Stimulated activated CD4-positive, alpha-beta T cell treated with anti-CD3 and anti-CD28 coated beads, Interleukin-15, amount 100 ng/mL, for 48 hours (primary cell): Measurements from ENCODE around the gene RGS3.
A peak's percentile ranks its signal among the peaks of the same experiment; 100 is the strongest.

Experiments used
- DNase-seq, 2 donors: peaks; one replicate each; pipeline ENCODE4 v3.0.0-alpha.2; 2020; ENCODE audit warnings: low read depth in 2 of 2

The RGS3 gene

GRCh38 chr9:113618836-113619490, 155.4 kb downstream of the RGS3 start:
- DNase-seq: no peak

DNA sequence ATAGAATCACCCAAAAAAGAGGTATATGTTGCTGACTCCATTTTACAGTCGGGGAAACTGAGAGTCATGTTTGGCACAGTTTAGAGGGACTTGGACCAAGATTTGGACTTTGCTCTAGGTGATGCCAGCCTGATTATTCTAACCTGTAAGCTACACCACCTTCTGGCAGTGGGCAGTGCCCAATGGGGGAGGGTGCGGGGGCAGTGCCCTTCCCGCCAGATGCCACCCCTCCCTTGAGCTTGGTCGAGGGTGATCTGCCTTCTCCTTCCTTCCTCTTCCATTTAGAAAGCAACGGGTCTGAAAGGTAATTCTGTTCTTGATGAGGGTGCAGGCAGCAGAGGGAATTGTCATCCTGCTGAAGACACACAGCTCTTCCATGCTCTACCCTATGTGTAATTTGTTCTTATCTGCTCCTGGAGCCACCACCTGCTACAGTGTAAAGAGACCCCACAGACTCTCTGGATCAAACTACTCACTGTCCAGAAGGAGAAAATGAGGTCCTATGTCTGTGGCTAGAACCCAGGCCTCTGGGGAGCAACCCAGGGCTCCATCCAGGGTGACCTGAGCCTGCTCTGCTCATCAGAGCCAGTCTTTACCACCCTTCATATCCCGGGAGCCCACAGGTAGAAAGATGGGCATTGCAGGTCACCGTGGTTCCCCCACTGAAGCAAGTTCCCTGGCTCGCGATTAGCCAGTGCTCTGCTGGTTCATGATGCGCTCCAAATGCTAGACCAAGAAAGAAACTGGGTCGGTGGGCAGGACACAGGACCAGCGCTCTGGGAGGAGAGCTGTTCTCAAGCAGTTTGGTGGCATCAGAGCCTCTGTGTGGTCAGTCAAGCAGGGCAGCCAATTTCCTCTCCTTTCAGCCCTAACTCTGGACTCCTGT, 156.2 kb downstream of the RGS3 start:
- no peak for DNase-seq

DNA sequence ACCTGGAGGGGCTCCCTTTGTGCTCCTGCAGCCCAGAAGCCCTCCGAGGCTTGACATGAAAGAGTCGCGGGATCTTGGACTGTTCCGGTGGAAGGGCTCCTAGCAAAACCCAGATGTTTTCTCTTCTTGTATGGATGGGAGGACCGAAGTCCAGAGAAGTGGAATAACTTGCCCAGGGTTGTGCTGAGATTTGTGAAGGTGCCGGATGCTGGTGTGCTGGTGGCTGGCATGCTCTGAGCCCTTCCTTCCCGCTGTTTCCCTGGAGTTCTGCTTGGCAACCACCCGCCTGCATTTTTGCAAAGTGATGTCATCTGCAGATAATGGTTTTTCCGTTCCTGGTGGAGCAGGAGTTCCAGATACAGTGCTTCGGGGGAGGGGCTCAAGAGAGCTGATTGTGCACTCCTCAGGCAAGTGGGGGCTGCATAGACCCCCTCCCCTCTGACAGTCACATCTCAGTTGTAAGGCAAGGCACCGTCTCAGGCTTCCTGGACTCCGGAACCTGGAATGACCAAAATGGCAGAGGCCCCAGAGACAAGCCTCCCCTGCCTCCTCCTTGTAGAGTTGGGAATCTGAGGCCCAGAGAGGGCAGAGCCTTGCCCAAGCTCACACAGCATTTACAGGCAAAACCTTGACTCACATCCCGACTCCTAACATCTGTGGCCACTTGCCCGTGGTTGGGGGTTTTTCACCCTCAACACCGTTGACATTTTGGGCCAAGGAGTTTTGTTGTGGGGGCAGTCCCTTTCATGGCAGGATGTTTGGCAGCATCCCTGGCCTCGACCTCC, 157.0 kb downstream of the RGS3 start:
- DNase-seq: peak; percentile 26 to 30

DNA sequence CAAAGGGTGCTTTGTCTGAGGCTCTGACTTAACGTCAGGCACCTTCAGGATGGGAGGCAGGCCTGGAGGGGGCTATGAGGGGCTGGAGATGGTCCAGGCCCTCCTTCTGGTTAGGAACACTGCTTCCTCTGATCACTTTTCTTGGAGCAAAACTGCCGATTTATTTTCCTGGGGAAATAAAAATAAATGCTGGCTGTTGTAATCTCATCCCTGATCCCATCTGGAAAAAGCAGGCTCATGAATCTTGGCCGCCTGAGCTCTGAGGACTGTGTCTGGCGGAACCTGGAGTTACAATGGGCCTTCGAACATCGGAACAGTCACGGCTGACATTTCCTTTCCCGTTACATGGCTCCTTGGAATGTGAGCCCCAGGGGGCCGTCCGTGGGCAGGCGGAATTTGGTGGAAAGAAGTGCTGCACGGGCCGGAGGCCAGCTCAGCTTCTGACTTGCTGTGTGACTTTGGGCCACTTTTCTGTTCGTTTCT, 157.8 kb downstream of the RGS3 start:
- DNase-seq: no peak

- DNase-seq: no peak
These were observed 158.5 kb downstream of the RGS3 start for GRCh38 chr9:113621980-113622379.

DNA sequence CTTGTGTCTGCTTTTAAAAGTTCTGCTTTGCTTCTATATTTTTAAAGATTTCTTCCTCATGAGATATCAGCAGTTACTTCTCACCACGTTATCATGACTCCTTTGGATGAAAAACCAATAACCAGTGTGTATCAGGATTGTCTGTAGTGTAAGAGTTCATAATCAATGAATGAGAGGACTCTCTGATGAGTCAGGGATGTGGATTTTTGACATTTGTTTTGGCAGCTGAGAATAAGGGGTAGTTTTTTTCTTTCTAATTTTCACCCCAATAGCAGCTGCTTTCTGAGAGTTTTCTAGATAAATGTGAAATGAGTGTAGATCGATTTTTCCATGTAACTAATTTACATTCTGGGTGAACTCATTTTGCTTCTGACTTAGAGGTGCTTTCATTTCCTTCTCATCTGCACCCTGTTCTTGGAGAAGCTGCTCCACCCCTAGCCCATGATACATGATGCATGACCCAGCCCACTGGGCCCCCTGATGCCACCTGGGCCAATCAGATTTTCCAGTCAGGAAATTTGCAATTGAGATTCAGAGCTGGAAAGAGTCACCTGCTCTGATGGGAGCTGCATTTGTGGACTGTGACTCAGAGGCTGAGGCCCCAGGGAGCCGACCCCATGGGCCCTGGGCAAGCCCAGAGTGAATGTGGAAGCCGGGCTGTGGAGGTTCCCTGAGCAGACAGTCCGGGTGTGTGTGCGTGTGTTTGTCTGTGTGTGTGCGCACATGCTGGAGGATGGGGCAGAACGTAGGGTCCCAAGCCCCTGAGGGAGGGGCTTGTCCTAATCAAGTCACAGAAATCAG, 159.3 kb downstream of the RGS3 start:
- DNase-seq: peak; percentile 75 to 87

DNA sequence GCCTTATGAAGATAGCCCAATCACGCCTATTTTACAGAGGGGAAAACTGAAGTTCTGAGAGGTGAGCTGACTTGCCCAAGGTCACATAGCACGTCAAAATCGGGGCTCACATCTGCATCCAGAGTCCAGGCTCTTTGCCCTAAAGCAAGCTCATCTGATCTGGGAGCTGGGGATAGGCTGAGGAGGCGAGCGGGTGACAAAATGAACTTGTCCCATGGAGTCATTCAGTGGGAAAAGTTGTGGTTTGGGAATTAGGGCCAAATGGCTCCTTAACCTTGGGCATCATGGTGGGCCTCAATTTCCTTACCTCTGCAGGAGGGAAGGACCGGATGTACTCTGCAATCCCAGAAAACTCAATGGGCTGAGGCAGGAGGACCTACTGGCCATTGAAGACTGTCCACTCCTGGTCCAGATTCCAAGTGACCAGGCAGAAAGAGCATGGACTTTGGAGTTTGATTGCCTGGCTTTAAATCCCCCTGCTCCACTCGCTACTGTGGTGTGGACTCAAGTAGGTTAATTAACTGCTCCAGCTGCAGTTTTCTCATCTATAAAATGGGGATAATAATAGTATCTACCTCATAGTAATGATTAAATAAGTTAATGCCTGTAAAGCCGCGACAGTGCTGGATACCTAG, 160.4 kb downstream of the RGS3 start:
- no peak for DNase-seq

- DNase-seq: no peak
These were observed 161.2 kb downstream of the RGS3 start for GRCh38 chr9:113624721-113625120.

DNA sequence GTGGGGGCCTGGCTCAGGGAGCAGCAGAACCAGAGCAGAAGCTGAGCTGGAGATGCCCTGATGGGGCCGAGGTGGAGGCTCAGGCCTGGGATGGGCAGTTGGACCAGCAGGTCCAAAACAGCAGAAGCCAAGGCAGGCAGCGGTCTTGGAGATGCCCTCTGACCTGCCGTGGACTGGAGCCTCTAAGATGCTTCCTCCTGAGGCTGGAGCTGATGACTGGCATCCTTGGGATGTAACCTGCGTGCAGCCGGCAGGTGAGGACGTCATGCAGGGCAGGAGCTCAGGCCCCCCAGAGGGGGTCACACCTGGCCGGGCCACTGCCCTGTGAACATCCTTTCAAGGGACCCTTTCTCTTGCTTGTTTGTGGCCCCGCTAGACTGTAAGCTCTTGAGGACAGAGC, 162.0 kb downstream of the RGS3 start:
- DNase-seq: no peak

- DNase-seq: no peak
These were observed 163.4 kb downstream of the RGS3 start for GRCh38 chr9:113626735-113627495.

GRCh38 chr9:113628621-113629020, 165.1 kb downstream of the RGS3 start:
- DNase-seq: no peak

DNA sequence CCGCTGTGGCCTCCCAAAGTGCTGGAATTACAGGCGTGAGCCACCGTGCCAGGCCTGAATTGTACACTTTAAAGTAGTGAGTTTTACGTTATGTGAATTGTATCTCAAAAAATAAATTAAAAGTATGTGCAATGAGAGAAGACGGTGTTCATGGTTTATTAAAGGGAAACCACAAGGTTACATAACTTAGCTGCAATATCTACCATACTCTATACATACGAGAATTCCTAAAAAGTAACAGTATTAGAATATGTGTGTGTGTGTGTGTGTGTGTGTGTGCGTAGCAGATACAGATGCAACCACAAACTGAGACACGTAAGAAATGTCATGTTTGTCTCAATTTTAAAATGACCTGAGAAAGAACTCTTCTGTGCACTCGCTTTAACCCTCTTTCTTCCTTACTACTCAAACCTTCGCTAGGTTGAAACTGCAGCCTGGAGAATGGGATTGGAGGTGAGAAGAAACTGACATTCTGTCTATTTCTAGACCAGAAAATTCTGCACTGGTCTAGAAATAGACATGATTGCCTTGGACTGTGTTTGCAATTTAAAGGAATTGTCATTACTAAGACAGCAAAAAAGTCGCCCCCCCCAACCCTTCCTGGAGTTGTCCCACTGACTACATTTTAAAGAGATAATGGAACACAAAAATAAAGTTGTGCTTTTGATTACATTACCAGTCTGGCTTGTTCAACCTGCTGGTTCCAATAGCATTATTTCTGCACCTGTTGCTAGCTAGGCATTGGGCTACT, 167.0 kb downstream of the RGS3 start:
- no peak for DNase-seq

GRCh38 chr9:113631137-113631765, 167.7 kb downstream of the RGS3 start:
- no peak for DNase-seq

DNA sequence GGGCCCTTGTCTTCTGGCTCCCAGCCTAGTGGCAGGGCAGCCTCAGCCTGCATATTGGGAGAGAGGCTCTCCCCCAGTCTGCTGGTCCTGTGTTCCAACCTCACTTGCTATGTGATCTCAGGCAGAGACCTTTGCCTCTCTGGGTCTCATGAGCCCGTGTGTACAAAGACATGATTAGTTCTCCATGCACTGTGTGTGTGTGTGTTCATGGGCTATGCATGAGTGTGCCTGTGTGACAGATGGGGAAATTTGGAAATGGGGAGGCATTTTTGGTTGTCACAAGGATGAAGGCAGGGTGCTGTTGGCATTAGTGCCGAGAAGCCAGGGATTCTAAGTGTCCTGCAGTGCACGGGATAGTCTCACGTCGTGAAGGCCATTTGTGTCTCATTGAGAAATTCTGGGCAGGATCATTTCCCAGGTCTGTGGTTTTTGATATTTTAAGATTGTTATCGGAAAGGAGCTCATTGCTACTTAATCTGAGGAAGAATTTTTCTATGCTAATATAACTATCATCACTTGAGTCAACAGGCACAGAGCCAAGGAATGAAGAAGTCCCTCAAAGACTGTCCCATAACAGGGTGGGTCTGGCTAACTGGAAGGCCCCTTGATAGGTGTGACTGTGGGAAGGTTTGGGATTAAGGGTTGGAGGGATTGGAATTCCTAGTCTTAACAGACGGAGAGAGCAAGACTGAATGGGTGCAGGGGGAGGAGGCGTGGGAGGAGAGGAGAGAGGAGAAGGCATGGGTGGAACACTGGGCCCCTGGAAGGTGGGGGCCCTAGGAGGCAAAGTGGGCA, 168.5 kb downstream of the RGS3 start:
- no peak for DNase-seq

- DNase-seq: peak; percentile 31 to 50
These were observed 169.5 kb downstream of the RGS3 start for GRCh38 chr9:113632776-113633590.

DNA sequence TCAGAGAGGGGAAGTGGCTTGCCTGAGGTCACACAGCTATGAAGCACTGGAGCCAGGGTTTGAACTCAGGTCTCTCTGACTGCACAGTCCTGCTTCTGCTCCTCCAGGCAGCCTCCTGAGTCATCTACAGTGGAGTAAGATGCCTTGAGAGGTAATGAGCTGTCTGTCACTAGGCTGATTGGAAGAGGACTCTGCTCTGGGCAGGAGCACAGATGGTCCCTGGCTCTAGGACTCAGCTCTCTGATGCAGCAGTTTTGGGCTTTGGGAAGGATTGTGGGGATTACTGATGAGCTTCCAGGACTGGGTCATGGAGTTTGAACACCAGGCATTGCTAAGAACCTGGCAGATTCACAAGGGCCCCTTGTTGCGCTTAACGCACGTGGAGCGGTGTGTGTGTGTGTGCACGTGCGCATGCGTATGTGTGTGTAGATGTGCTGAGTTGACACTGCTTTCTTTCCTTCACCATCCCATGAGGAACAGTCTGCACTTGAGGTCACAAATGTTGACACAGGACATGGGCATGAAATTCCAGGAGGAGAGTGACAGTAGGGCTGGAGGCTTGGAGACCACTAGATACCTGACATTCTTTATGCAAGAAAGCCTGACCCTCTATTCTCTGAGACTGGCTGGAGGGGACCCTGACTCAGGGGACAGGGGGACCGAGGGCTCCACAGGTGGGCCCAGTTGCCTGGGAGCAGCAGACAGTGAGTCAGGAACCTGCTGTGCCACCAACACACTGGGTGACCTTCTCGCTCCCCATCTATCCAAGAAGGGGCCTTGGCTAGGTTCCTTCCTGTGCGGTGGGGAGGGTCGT, 170.5 kb downstream of the RGS3 start:
- no peak for DNase-seq
